Transverse colon (tissue), 4 donors: ENCODE data around the gene CFAP61. TPM values are rescaled to one million over a fixed set of nuclear protein-coding genes. Genes with fewer than 3 reads are reported as not detected.
A peak's percentile ranks its signal among the peaks of the same experiment; 100 is the strongest.
"Not testable (repeated sequence)": the region's sequence is repeated elsewhere in the genome, so short reads cannot be mapped to it uniquely, and the experiment has no call there.

Experiments used
- DNase-seq: peaks from one replicate; pipeline ENCODE4 v3.0.0-alpha.2; 2019
- H3K27ac ChIP-seq, 4 donors: fragments of 200-600 bp; sonication (generic); 2 replicates each; pipeline ENCODE4 v1.5.1; 2016 to 2018; ENCODE audit warnings: inconsistent platforms in 4 of 4
- H3K27me3 ChIP-seq: fragments of 200-600 bp; sonication (generic); 2 replicates; pipeline ENCODE4 v1.5.1; 2017; ENCODE audit warnings: inconsistent platforms
- H3K36me3 ChIP-seq, 4 donors: fragments of 200-600 bp; sonication (generic); 2 replicates each; pipeline ENCODE4 v1.5.1; 2017 to 2019; ENCODE audit warnings: inconsistent platforms in 4 of 4
- H3K4me1 ChIP-seq, 4 donors: fragments of 200-600 bp; sonication (generic); 2 replicates each; pipeline ENCODE4 v1.5.1; 2017 to 2020; ENCODE audit warnings: inconsistent platforms in 4 of 4
- H3K4me3 ChIP-seq, 4 donors: fragments of 200-600 bp; sonication (generic); 1 replicate in 1 of 4; 2 replicates in 3 of 4; pipeline versions ENCODE4 v1.5.1 to v1.6.1; 2017 to 2019; ENCODE audit warnings: inconsistent platforms in 4 of 4
- H3K9me3 ChIP-seq, 2 donors: fragments of 200-600 bp; sonication (generic); 2 replicates each; pipeline ENCODE4 v1.5.1; 2017 to 2019; ENCODE audit warnings: inconsistent platforms in 2 of 2
- EP300 ChIP-seq: sonication (generic); formaldehyde crosslinking; IDR thresholded peaks from one replicate; pipeline ENCODE4 v1.6.1; 2017; ENCODE audit warnings: antibody characterized with exemption, low read depth
- POLR2A ChIP-seq: fragments of 450-650 bp; IDR thresholded peaks from one replicate; pipeline ENCODE4 v1.6.1; 2016; ENCODE audit warnings: antibody characterized with exemption, mild to moderate bottlenecking, moderate library complexity
- POLR2AphosphoS5 ChIP-seq, 3 donors: sonication (generic); formaldehyde crosslinking; IDR thresholded peaks; one replicate each; pipeline ENCODE4 v1.6.1; 2016; ENCODE audit warnings: antibody characterized with exemption in 3 of 3
- WGBS, 2 donors: methylation state at CpG; one replicate each; pipeline ENCODE4 v1.1.5; 2018; ENCODE audit warnings: low coverage in 1 of 2; 5-methylcytosine and 5-hydroxymethylcytosine counted together
- in situ Hi-C, 4 donors: fragments of 200-750 bp; cut with MboI; loops; one replicate each; pipeline versions ENCODE4 v1.15.0 to v1.15.1; 2017; ENCODE audit warnings: low sequenced_read_pairs in 3 of 4, low pct_ligation_motif_present in 1 of 4, low pct_unique_long_range_greater_than_20kb in 1 of 4
- intact Hi-C: fragments of 100-400 bp; cut with DNase I; formaldehyde crosslinking; loops from one replicate; pipeline ENCODE4 v1.15.1; 2023; ENCODE audit warnings: low total_unique reads
- total RNA-seq, 4 donors: library from RNA; depleted of rRNA; stranded (reverse); fragments of >200 nt; gene quantifications; one replicate each; pipeline ENCODE4 v1.1.0, GENCODE V29; 2016
- TF ChIP-seq, protein P1 (sequence below), 5 experiments: fragments of 200-600 bp in 3 of 5; fragments of 450-650 bp in 2 of 5; sonication (generic) in 3 of 5; IDR thresholded peaks; 1 replicate in 2 of 5; 2 replicates in 3 of 5; pipeline ENCODE4 v1.5.1; 2016 to 2017; ENCODE audit warnings: antibody characterized with exemption in 5 of 5, inconsistent platforms in 3 of 5, mild to moderate bottlenecking in 2 of 5, moderate library complexity in 1 of 5

Gene CFAP61
- total RNA-seq: under 1 TPM in 1 of 4 donors, not detected in 3; 0.27 TPM

DNA sequence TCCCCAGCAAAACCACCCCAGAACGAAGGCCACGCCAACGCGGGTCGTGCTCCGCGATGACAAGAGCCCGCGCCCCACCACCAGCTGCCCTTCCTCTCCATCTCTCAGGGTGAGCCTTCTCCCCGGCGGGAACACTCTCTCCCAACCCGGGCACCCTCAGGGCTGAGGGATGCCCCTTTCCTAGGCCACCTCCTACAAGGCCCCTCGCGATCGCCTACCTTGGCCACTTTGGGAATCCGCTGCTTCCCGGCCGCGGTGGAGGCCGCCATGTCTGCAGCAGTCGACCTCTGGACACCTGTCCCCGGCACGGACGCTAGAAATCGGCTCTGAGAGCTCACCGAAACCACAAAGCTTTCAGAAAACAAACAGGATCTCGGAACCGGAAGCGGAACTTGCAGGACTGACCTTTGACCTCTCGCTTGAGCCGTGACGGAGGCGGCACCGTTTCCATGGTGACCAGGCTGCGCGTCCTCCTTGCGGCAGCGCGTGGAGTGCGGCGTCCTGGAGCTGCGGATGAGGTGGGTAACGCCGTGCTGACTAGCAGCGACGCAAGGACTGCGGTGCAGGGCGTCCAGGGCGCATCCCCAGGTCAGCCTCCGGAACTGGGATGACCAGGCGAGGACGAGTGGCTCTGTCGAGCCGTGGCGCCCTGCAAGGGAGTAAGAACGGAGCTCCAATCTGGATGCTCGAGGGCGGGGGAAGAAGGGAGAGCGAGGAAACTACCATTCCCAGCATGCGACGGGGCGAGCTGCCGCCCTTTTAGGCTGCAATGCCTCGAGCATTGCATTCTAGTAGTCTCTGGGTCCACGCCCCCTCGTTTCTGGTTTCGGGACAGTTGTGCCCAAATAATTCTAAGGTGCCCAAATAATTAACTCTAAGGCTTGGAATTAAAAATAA lies at the start of gene CFAP61, which contains the start of gene CRNKL1:
Gene CFAP61 (plus strand): TSS at position 459 of the 897 bp plus-strand sequence. CDS start 4,122 bp downstream, outside the sequence.
Gene CRNKL1 (minus strand): TSS at position 393 of the 897 bp plus-strand sequence. CDS start 124 bp downstream, at position 269.
- Histone ChIP-seq H3K27me3 (peaks cover 21% of the 10 kb centered on the region), H3K27ac (peak within 1 kb of the TSS; percentile 85 to 94 (median 92)), H3K36me3 (peaks cover 0 to 30% (median 14%) of the 10 kb centered on the region in 4 donors), H3K4me3 (peak within 1 kb of the TSS; percentile 78 to 93 (median 85)), H3K9me3 (no peaks in the 10 kb centered on the region), H3K4me1 (peaks cover 3 to 17% (median 8%) of the 10 kb centered on the region in 4 donors)
- peak; percentile 97 for DNase-seq
- in situ Hi-C loops (no loop called here), intact Hi-C loops (no loop called here)
- 0 to 3% methylated on average over 8 to 64 of the region's 67 CpGs for WGBS, 2 donors
- peak; percentile 71 for TF ChIP-seq POLR2A
- TF ChIP-seq, protein P1, sequence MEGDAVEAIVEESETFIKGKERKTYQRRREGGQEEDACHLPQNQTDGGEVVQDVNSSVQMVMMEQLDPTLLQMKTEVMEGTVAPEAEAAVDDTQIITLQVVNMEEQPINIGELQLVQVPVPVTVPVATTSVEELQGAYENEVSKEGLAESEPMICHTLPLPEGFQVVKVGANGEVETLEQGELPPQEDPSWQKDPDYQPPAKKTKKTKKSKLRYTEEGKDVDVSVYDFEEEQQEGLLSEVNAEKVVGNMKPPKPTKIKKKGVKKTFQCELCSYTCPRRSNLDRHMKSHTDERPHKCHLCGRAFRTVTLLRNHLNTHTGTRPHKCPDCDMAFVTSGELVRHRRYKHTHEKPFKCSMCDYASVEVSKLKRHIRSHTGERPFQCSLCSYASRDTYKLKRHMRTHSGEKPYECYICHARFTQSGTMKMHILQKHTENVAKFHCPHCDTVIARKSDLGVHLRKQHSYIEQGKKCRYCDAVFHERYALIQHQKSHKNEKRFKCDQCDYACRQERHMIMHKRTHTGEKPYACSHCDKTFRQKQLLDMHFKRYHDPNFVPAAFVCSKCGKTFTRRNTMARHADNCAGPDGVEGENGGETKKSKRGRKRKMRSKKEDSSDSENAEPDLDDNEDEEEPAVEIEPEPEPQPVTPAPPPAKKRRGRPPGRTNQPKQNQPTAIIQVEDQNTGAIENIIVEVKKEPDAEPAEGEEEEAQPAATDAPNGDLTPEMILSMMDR (IDR thresholded peaks at IDR 0.05): peak in 2 of 5 experiments; percentile 40 to 58
- peak in 2 of 3 donors; percentile 71 to 80 for TF ChIP-seq POLR2AphosphoS5 (IDR thresholded peaks at IDR 0.05)
- TF ChIP-seq EP300: no peak

GRCh38 chr20:20003031-20003954 lies 49.0 kb upstream of the CFAP61 start:
- intact Hi-C loops: no loop called here
- in situ Hi-C loops: loop anchor here in 2 of 4 donors (10.0 kb wide), 2 partner anchors 218 to 318 kb away; no protein-coding TSS in a partner anchor
- peaks cover 4 to 27% (median 9%) of the 10 kb centered on the region in 4 donors for H3K4me1 ChIP-seq
- H3K9me3 ChIP-seq: no peaks in the 10 kb centered on the region
- peak overlapping the region; percentile 49 to 74 (median 64) for H3K27ac ChIP-seq
- DNase-seq: peak; percentile 27
- H3K4me3 ChIP-seq: no peak overlapping the region
- peaks cover 0 to 20% (median 7%) of the 10 kb centered on the region in 4 donors for H3K36me3 ChIP-seq
- no peak for TF ChIP-seq POLR2A
- TF ChIP-seq, protein P1 (IDR thresholded peaks at IDR 0.05): no peak
- no peak for TF ChIP-seq EP300
- peak; percentile 22 to 54 (median 49) for TF ChIP-seq POLR2AphosphoS5 (IDR thresholded peaks at IDR 0.05)
- H3K27me3 ChIP-seq: no peaks in the 10 kb centered on the region
- WGBS, 2 donors: 48 to 57% methylated on average over 22 to 23 of the region's 23 CpGs

DNA sequence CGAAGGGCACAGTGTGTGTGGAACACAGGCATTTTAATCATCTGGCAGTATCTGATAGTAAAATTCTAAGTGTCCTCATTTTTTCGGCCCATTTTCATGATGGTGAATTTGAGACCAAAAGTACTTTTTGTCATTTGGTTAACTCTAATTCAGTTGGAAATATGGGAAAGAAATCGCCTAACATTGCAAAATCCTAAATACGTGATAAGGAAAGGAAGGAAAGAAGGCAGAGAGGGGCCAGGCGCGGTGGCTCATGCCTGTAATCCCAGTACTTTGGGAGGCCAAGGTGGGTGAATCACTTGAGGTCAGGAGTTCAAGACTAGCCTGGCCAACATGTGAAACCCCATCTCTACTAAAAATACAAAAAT lies 48.4 kb upstream of the CFAP61 start:
- peak overlapping the region; percentile 49 to 74 (median 64) for H3K27ac ChIP-seq
- H3K27me3 ChIP-seq, intact Hi-C loops, H3K9me3 ChIP-seq, H3K4me3 ChIP-seq, DNase-seq: not testable (repeated sequence)
- in situ Hi-C loops: loop anchor here in 2 of 4 donors (10.0 kb wide), 2 partner anchors 219 to 319 kb away; no protein-coding TSS in a partner anchor
- peaks cover 0 to 13% (median 6%) of the 10 kb centered on the region in 4 donors for H3K36me3 ChIP-seq
- WGBS, 2 donors: 72 to 87% methylated on average over 6 of the region's 6 CpGs
- H3K4me1 ChIP-seq: peaks cover 4 to 30% (median 9%) of the 10 kb centered on the region in 4 donors

- Histone ChIP-seq H3K36me3 (peaks cover 0 to 6% (median 3%) of the 10 kb centered on the region in 4 donors), H3K27me3 (no peaks in the 10 kb centered on the region), H3K4me3 (no peak overlapping the region), H3K4me1 (peaks cover 10 to 35% (median 15%) of the 10 kb centered on the region in 4 donors), H3K27ac (no peak overlapping the region), H3K9me3 (no peaks in the 10 kb centered on the region)
- in situ Hi-C loops: loop anchor here in 3 of 4 donors (5.0 to 10.0 kb wide), 3 partner anchors 221 to 321 kb away; no protein-coding TSS in a partner anchor
- TF ChIP-seq, protein P1 (IDR thresholded peaks at IDR 0.05): no peak
- TF ChIP-seq POLR2AphosphoS5 (IDR thresholded peaks at IDR 0.05): no peak
- no peak for TF ChIP-seq EP300
- TF ChIP-seq POLR2A: no peak
- 68 to 72% methylated on average over 4 to 7 of the region's 7 CpGs for WGBS, 2 donors
- intact Hi-C loops: no loop called here
- DNase-seq: no peak
These were observed 47.0 kb upstream of the CFAP61 start for GRCh38 chr20:20005342-20005741.
